Activated T-cell treated with anti-CD3 and anti-CD28 coated beads, Interleukin-2, amount 50 U/mL, for 4 hours (primary cell): ENCODE results near the gene POU2AF3. TPM values are rescaled to one million over a fixed set of nuclear protein-coding genes. Genes with fewer than 3 reads are reported as not detected.
"Not testable (repeated sequence)": the region's sequence is repeated elsewhere in the genome, so short reads cannot be mapped to it uniquely, and the experiment has no call there.

Source experiments
- ATAC-seq, 2 donors: fragments of 200-7000 bp; cut with Tn5 transposase; one replicate each; pipeline ENCODE4 v1.10.0; 2021
- DNase-seq: peaks from one replicate; pipeline ENCODE4 v3.0.0-alpha.2; 2020
- H3K27me3 Mint-ChIP-seq: one replicate; pipeline ENCODE4 v1.8.0; 2021; ENCODE audit warnings: low read depth, mixed read lengths
- H3K36me3 Mint-ChIP-seq: one replicate; pipeline ENCODE4 v1.8.0; 2022; ENCODE audit warnings: mixed read lengths; ENCODE audit not compliant: insufficient read depth
- H3K4me1 Mint-ChIP-seq: one replicate; pipeline ENCODE4 v1.8.0; 2021; ENCODE audit warnings: low read depth, mixed read lengths
- H3K4me3 Mint-ChIP-seq: one replicate; pipeline ENCODE4 v1.8.0; 2021; ENCODE audit warnings: mild to moderate bottlenecking, moderate library complexity, mixed read lengths
- H3K9me3 Mint-ChIP-seq: one replicate; pipeline ENCODE4 v1.8.0; 2021; ENCODE audit warnings: mixed read lengths
- total RNA-seq, 3 donors: library from RNA; stranded (reverse); gene quantifications; one replicate each; pipeline ENCODE4 v1.2.1, GENCODE V29; 2021

The POU2AF3 gene
- not detected for total RNA-seq

DNA sequence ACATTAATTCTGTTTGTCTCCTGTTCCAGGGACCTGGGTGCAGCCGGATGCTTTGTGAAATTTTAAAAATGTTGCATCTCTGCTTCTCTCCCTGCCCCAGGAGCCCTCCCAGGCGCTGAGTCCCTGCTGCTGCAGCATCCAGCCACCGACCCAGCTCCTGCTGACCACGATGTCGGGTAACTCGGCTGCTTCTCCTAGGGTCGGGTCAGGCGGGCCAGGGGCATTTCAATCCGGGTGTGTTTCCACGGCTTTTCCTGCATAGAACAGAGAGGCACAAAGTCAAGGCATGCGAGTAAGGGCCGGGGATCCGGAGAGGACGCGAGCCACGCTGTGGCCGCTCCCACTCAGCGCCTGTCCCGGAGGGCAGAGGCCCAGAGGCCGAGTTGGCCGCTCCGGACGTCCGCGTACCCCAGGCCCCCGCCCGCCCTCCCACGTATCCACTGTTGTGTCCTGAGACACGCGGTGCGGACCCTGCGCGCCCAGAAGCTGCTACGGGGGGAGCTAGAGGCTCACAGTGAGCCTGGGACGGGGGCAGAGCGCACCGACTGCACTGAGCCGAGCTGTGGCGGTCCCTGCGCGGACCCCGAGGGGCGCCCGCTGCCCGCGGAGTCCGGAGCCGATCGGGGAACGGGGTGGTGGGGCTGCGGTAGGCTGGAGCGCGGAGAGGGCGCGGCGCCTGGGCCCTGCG is at the start of gene POU2AF3:
TSS of gene POU2AF3 (plus strand) at position 134 of the 688 bp plus-strand sequence. CDS start at position 170, 36 bp downstream.
- Mint-ChIP-seq H3K36me3 (no peaks in the 10 kb centered on the region), H3K27me3 (peaks cover 41% of the 10 kb centered on the region), H3K4me3 (no peak within 1 kb of the TSS), H3K4me1 (peaks cover 2% of the 10 kb centered on the region), H3K9me3 (no peaks in the 10 kb centered on the region)
- DNase-seq (no peak), ATAC-seq (peak; percentile 20 to 41)

DNA sequence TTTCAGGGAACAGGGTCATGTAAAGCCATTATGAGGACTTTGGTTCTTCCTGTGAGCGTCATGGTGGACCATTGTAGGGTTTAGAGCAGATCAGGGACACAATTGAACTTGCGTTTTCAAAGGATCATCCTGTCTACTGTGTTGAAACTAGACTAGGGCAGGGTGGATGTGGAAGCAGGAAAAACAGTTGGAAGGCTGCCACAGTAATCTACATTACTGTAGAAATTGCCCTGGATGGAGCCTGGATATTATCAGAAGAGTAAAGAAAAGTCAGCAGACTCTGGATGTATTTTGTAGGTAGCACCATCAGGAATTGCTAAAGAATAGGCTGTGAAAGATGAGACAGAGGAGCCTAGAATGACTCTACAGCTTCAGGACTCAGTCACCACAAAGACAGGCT is 47.4 kb upstream of the POU2AF3 start:
- Mint-ChIP-seq H3K4me3 (no peak overlapping the region), H3K36me3 (no peaks in the 10 kb centered on the region), H3K27me3 (peaks cover 17% of the 10 kb centered on the region), H3K4me1 (no peaks in the 10 kb centered on the region), H3K9me3 (no peaks in the 10 kb centered on the region)
- ATAC-seq (no peak), DNase-seq (no peak)

DNA sequence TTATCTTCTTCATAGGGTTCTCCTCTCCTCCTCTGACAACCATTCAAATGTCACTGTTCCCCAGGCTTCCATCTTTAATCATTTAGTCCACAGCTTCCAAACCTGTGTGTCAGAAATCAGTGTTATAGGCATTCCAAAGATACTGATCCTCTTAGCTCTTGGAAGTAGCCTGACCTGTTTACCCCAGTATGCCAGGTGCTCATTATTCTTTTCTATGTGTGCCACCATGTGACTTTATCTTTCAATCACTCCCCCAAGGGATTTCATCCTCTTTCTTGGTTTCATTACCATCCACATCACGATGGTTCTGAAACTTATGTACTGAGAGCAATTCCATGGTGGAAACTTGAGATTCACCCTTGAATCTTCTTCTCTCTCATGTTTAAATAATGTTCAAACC is 45.2 kb upstream of the POU2AF3 start:
- Mint-ChIP-seq H3K36me3 (no peaks in the 10 kb centered on the region), H3K9me3 (no peaks in the 10 kb centered on the region), H3K27me3 (peaks cover 13% of the 10 kb centered on the region), H3K4me1 (no peaks in the 10 kb centered on the region), H3K4me3 (no peak overlapping the region)
- no peak for ATAC-seq
- no peak for DNase-seq

- Mint-ChIP-seq H3K9me3 (no peaks in the 10 kb centered on the region), H3K27me3 (peaks cover 11% of the 10 kb centered on the region), H3K4me3 (no peak overlapping the region), H3K36me3 (no peaks in the 10 kb centered on the region), H3K4me1 (no peaks in the 10 kb centered on the region)
- ATAC-seq (no peak), DNase-seq (no peak)
Measured at GRCh38 chr11:111253630-111254029, 44.7 kb upstream of the POU2AF3 start.

- Mint-ChIP-seq H3K4me3 (no peak overlapping the region), H3K4me1 (no peaks in the 10 kb centered on the region), H3K36me3 (no peaks in the 10 kb centered on the region), H3K27me3 (peaks cover 11% of the 10 kb centered on the region), H3K9me3 (no peaks in the 10 kb centered on the region)
- DNase-seq = no peak
- ATAC-seq = no peak
Measured at GRCh38 chr11:111258046-111258445, 40.3 kb upstream of the POU2AF3 start.

- H3K9me3 Mint-ChIP-seq = no peaks in the 10 kb centered on the region
- no peak overlapping the region for H3K4me3 Mint-ChIP-seq
- no peaks in the 10 kb centered on the region for H3K4me1 Mint-ChIP-seq
- H3K36me3 Mint-ChIP-seq = no peaks in the 10 kb centered on the region
- peaks cover 14% of the 10 kb centered on the region for H3K27me3 Mint-ChIP-seq
- DNase-seq (no peak), ATAC-seq (no peak)
Measured at GRCh38 chr11:111259896-111260295, 38.5 kb upstream of the POU2AF3 start.

GRCh38 chr11:111260811-111261210 is 37.5 kb upstream of the POU2AF3 start:
- Mint-ChIP-seq H3K9me3 (no peaks in the 10 kb centered on the region), H3K4me1 (no peaks in the 10 kb centered on the region), H3K27me3 (peaks cover 14% of the 10 kb centered on the region), H3K36me3 (no peaks in the 10 kb centered on the region), H3K4me3 (no peak overlapping the region)
- DNase-seq (no peak), ATAC-seq (no peak)

- H3K9me3 Mint-ChIP-seq = no peaks in the 10 kb centered on the region
- H3K27me3 Mint-ChIP-seq = peaks cover 13% of the 10 kb centered on the region
- DNase-seq (no peak), ATAC-seq (no peak)
- no peaks in the 10 kb centered on the region for H3K36me3 Mint-ChIP-seq
- no peaks in the 10 kb centered on the region for H3K4me1 Mint-ChIP-seq
- no peak overlapping the region for H3K4me3 Mint-ChIP-seq
Measured at GRCh38 chr11:111264646-111265045, 33.7 kb upstream of the POU2AF3 start.

GRCh38 chr11:111265421-111265820 is 32.9 kb upstream of the POU2AF3 start:
- H3K9me3 Mint-ChIP-seq = no peaks in the 10 kb centered on the region
- peaks cover 7% of the 10 kb centered on the region for H3K27me3 Mint-ChIP-seq

DNA sequence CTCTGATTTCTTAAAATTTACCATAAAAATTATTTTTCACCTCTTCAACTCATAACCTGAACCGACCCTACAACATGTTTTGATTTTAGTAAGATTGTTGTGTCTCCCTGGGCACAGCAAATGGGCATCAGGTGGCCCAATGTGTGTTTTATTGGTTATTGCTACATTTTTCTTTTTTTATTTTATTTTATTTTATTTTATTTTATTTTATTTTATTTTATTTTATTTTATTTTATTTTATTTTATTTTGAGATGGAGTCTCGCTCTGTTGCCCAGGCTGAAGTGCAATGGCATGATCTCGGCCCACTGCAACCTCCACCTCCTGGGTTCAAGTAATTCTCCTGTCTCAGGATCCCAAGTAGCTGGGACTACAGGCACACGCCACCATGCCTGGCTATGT is 30.0 kb upstream of the POU2AF3 start:
- not testable (repeated sequence) for H3K4me1 Mint-ChIP-seq, ATAC-seq, DNase-seq, H3K9me3 Mint-ChIP-seq, H3K36me3 Mint-ChIP-seq, H3K27me3 Mint-ChIP-seq, H3K4me3 Mint-ChIP-seq

More at GRCh38 chr11:111265421-111265820, 32.9 kb upstream of the POU2AF3 start:
- DNase-seq = no peak
- Mint-ChIP-seq H3K36me3 (no peaks in the 10 kb centered on the region), H3K4me3 (no peak overlapping the region), H3K4me1 (no peaks in the 10 kb centered on the region)
- no peak for ATAC-seq

DNA sequence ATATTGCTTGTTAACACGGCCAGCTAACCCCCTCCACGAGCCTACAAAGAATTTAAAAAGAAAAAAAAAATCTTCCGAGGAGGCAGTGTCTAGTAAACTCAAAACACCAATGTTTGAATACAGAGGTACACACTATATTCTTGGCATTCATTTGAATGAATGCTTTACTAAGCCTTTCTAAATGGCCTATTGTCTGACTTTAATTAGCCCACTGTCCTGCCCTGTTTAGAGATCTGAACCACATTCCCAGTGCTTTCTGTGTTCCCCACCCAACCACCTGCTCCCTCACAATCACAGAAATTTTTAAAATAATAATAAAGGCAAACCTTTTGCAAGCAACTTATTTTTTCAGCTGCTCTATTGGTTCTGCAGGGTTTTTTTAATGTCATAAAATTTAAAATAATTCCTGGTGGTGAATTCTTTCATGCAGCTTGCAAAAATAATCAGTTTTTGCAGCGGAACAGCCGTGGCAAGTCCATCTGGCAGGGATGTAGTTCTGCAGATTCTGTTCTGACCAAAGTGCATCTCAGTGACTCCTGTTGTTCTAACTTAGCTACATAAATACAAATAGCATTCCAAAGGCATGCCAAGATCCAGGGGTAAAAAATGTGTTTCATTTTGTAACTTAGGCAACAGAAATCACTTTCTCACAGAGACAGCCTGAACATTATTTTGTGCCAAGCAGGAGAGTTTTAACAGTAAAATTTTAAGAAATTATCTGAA is 29.0 kb upstream of the POU2AF3 start:
- Mint-ChIP-seq H3K9me3 (no peaks in the 10 kb centered on the region), H3K4me1 (peaks cover 5% of the 10 kb centered on the region), H3K4me3 (no peak overlapping the region), H3K36me3 (no peaks in the 10 kb centered on the region), H3K27me3 (peaks cover 5% of the 10 kb centered on the region)
- DNase-seq (no peak), ATAC-seq (no peak)

DNA sequence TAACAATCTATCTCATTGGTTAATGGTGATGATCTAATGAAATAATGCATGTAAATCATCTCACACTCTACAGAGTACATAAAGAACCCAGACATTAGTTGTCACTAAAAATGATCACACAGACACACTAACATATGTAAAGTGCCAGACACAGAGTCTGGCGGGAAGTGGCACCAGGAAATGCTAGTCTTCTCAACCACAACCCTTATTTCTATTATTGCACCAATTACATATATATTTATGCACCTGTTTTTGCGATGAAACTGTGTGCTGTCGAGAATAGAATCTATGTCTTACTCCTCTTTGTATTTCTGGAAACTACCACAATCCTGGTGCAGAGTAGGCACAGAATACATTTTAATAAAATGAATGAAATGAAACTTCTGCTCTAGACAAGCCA is 25.9 kb upstream of the POU2AF3 start:
- H3K27me3 Mint-ChIP-seq = peaks cover 13% of the 10 kb centered on the region
- no peak for DNase-seq
- peaks cover 5% of the 10 kb centered on the region for H3K4me1 Mint-ChIP-seq
- no peaks in the 10 kb centered on the region for H3K9me3 Mint-ChIP-seq
- no peak for ATAC-seq
- no peak overlapping the region for H3K4me3 Mint-ChIP-seq
- H3K36me3 Mint-ChIP-seq = no peaks in the 10 kb centered on the region

- DNase-seq (no peak), ATAC-seq (no peak)
- Mint-ChIP-seq H3K27me3 (no peaks in the 10 kb centered on the region), H3K9me3 (no peaks in the 10 kb centered on the region), H3K4me1 (no peaks in the 10 kb centered on the region), H3K36me3 (no peaks in the 10 kb centered on the region), H3K4me3 (no peak overlapping the region)
Measured at GRCh38 chr11:111282562-111283075, 15.7 kb upstream of the POU2AF3 start.

DNA sequence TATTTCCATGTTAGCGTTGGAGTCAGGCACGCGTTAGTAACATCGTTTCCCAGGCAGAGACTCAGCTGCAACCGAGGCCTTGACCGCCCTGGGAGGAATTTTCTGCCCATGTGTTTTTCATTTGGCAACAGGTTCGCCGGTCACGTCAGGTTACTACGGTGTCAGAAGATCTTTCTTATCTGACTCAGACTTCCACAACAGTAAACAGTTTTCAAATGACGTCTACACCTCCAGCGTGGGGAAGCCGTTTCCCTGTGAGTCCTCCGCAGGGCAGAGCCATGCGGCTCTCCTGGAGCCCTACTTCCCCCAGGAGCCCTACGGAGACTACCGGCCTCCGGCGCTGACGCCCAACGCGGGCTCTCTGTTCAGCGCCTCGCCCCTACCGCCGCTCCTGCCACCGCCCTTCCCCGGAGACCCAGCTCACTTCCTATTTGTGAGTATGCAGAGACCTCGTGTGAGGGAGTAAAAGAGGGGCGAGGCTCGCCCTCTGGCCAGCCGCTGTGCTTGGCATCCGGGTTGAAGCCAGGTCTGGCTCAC is 14.3 kb upstream of the POU2AF3 start:
- DNase-seq (no peak), ATAC-seq (no peak)
- Mint-ChIP-seq H3K4me1 (no peaks in the 10 kb centered on the region), H3K4me3 (no peak overlapping the region), H3K9me3 (no peaks in the 10 kb centered on the region), H3K27me3 (no peaks in the 10 kb centered on the region), H3K36me3 (no peaks in the 10 kb centered on the region)
